GM12892 (cell line): ENCODE data around the gene IL9R.

Experiments used
- POLR2A ChIP-seq: IDR thresholded peaks from 2 replicates; pipeline ENCODE4 v1.6.1; 2011; ENCODE audit warnings: low read depth, low read length, control low read depth
- POLR2AphosphoS5 ChIP-seq: IDR thresholded peaks from 2 replicates; pipeline ENCODE4 v1.6.1; 2011; ENCODE audit warnings: low read depth, low read length, control low read depth
- TAF1 ChIP-seq: IDR thresholded peaks from 2 replicates; pipeline ENCODE4 v1.6.1; 2011; ENCODE audit warnings: low read depth, mild to moderate bottlenecking, control low read depth, low read length, borderline replicate concordance

DNA sequence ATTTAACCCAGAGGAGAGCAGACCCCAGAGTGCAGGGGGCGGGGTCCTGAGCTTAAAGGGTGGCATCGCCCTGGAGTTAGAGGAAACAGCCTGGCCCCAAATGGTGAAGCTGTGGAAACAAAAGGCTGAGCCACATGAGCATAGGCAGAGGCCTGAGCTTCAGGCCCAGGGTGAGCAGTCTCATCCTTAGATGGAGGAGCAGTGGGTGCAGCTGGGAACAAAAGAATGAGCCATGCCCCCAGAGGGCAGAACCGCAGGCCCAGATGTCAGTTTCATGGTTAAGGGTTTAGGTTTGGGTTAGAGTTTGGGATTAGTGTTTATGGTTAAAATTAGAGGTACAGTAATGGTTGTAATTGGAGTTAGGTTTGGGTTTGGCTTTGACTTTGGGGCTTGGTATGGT, 44.4 kb upstream of the IL9R start:
- no peak for TF ChIP-seq POLR2A
- TF ChIP-seq POLR2AphosphoS5: no peak
- TF ChIP-seq TAF1: no peak
